PFSK-1 (cell line): ENCODE measurements around the gene MPLKIP.

Experiments
- FOXP2 ChIP-seq: optimal IDR thresholded peaks from 2 replicates; pipeline ENCODE3; 2011; ENCODE audit warnings: borderline replicate concordance, control low read depth, inconsistent platforms; ENCODE audit not compliant: insufficient read depth; ENCODE audit errors: extremely low read length, extremely low read depth
- POLR2AphosphoS5 ChIP-seq: IDR thresholded peaks from 2 replicates; pipeline ENCODE4 v1.6.1; 2012; ENCODE audit warnings: low read depth, mild to moderate bottlenecking, control low read depth, low read length, moderate library complexity
- REST ChIP-seq, 2 experiments: IDR thresholded peaks; 2 replicates each; pipeline versions ENCODE4 v1.6.1 to v1.8.0; 2011 to 2012; ENCODE audit warnings: low read depth in 2 of 2, low read length in 2 of 2, control low read depth in 1 of 2, inconsistent platforms in 1 of 2, mild to moderate bottlenecking in 1 of 2, moderate library complexity in 1 of 2; ENCODE audit not compliant: insufficient read depth in 1 of 2
- SIN3A ChIP-seq: IDR thresholded peaks from 2 replicates; pipeline ENCODE4 v1.6.1; 2012; ENCODE audit warnings: mild to moderate bottlenecking, low read length, moderate library complexity, borderline replicate concordance; ENCODE audit not compliant: insufficient read depth
- TAF1 ChIP-seq: IDR thresholded peaks from 2 replicates; pipeline ENCODE4 v1.6.1; 2012; ENCODE audit warnings: low read length, control low read depth, borderline replicate concordance; ENCODE audit not compliant: insufficient read depth

Gene MPLKIP

GRCh38 chr7:40097728-40098127 lies 36.7 kb downstream of the MPLKIP start:
- no peak for TF ChIP-seq REST (IDR thresholded peaks at IDR 0.05; ENCODE audit: insufficient read depth in 1 of 2, low read depth in 2 of 2, low read length in 2 of 2)
- TF ChIP-seq POLR2AphosphoS5: no peak
- no peak for TF ChIP-seq FOXP2
- no peak for TF ChIP-seq TAF1
- no peak for TF ChIP-seq SIN3A

GRCh38 chr7:40095695-40096327 lies 38.6 kb downstream of the MPLKIP start:
- TF ChIP-seq REST (IDR thresholded peaks at IDR 0.05; ENCODE audit: insufficient read depth in 1 of 2, low read depth in 2 of 2, low read length in 2 of 2) (no peak), TAF1 (no peak), POLR2AphosphoS5 (no peak), SIN3A (no peak), FOXP2 (no peak)

GRCh38 chr7:40095230-40095629 lies 39.2 kb downstream of the MPLKIP start:
- no peak for TF ChIP-seq POLR2AphosphoS5
- TF ChIP-seq REST (IDR thresholded peaks at IDR 0.05; ENCODE audit: insufficient read depth in 1 of 2, low read depth in 2 of 2, low read length in 2 of 2): no peak
- no peak for TF ChIP-seq TAF1
- no peak for TF ChIP-seq FOXP2

- TF ChIP-seq TAF1: no peak
- no peak for TF ChIP-seq REST (IDR thresholded peaks at IDR 0.05; ENCODE audit: insufficient read depth in 1 of 2, low read depth in 2 of 2, low read length in 2 of 2)
- no peak for TF ChIP-seq FOXP2
- TF ChIP-seq POLR2AphosphoS5: no peak
- no peak for TF ChIP-seq SIN3A
Measured at GRCh38 chr7:40093631-40094350, 40.6 kb downstream of the MPLKIP start.
